WI38 (cell line): ENCODE data around the gene SDK2.

Experiments
- H3K4me3 ChIP-seq: 2 replicates; pipeline ENCODE4 v1.5.1; 2011; ENCODE audit warnings: low read depth, mild to moderate bottlenecking, control low read depth, low read length
- CTCF ChIP-seq: IDR thresholded peaks from 2 replicates; pipeline ENCODE4 v1.5.1; 2012; ENCODE audit warnings: low read depth, mild to moderate bottlenecking, control low read depth, low read length

Gene SDK2

GRCh38 chr17:73535746-73536145 lies 108.5 kb downstream of the SDK2 start:
- no peak overlapping the region for H3K4me3 ChIP-seq

GRCh38 chr17:73534209-73534909 lies 109.9 kb downstream of the SDK2 start:
- TF ChIP-seq CTCF = no peak

More at GRCh38 chr17:73535746-73536145, 108.5 kb downstream of the SDK2 start:
- TF ChIP-seq CTCF = no peak

DNA sequence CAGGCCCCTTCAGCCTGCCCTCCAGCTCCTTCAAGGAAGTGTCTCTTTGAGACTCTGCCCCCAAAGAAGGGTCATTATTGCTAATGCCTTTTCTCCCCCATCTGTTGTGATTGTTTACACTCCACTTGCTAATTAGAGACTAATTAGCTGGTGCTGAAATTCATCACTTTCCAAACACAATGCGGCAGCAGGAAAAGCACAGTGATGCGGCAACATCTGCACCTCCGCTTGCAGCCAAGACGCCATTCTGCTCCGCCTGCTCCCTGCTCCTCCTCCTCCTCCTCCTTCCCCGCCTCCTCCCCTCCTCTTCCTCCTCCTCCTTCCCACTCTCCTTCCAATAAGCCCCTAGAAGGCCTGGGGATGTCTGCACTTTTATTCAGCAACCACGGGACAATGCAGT lies 110.5 kb downstream of the SDK2 start:
- TF ChIP-seq CTCF = no peak

More at GRCh38 chr17:73534209-73534909, 109.9 kb downstream of the SDK2 start:
- H3K4me3 ChIP-seq = no peak overlapping the region

GRCh38 chr17:73533127-73533526 lies 111.1 kb downstream of the SDK2 start:
- H3K4me3 ChIP-seq = no peak overlapping the region
- TF ChIP-seq CTCF = no peak

More for the DNA sequence above, 110.5 kb downstream of the SDK2 start:
- no peak overlapping the region for H3K4me3 ChIP-seq

DNA sequence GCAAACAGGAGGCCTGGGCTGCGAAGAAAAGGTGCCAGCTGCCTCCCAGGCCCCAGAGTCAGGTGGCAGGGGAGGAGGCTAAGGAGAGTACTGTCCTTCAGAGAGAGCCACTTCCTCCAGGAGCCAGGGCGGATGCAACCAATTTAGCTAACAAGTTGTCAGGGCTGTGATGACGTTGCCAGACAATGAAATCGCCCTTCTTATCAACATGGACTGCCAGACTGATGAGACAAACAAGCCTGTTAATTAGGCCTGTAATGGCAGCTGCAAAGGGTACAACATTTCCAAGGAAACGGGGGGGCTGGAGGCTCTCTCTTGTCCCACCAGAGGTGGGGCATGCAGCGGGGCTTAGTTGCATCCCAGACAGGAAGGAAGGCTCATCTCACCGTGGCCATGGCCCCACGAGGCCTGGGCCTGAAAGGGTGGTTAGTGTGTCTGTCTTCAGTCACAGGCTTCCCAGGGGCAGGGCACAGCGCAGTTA lies 111.8 kb downstream of the SDK2 start:
- H3K4me3 ChIP-seq = no peak overlapping the region
- no peak for TF ChIP-seq CTCF

GRCh38 chr17:73531158-73531557 lies 113.1 kb downstream of the SDK2 start:
- no peak for TF ChIP-seq CTCF
- H3K4me3 ChIP-seq = no peak overlapping the region

DNA sequence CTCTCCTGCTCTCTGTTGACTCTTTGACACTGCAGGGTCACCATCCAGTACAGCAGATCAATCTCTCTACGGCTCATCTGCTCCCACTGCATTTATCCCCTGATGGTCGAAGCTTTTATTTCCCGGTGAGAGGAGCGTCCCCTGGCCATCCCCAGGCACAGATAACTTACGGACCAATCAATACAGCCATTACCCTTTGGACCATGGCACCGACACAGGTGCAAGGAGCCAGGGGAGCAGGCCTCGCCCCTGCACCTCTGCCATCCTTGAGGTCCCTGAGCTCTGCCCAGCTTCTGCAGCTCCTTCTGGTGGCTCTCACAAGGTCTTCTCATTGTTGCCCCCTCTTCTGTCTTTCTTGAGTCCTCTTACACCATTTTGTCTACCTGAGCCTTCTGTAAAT lies 115.6 kb downstream of the SDK2 start:
- TF ChIP-seq CTCF = no peak
- no peak overlapping the region for H3K4me3 ChIP-seq
